Endothelial cell of umbilical vein (primary cell): ENCODE data around the gene HAL. TPM values are rescaled to one million over a fixed set of nuclear protein-coding genes. Genes with fewer than 3 reads are reported as not detected.

Experiments used
- BruUV-seq: library from RNA; stranded (reverse); fragments of 400-500 nt; replicated peaks from 2 replicates; lab custom pipeline; 2021; lab: Mats Ljungman, UMichigan
- CTCF ChIA-PET: fragments of 300-600, 350-600 bp; sonication (Branson Sonifier 250); formaldehyde crosslinking; loops from one replicate; lab custom pipeline; 2021; ENCODE audit warnings: antibody characterized with exemption, inconsistent platforms; lab: Charles Lee
- POLR2A ChIA-PET: fragments of 300-600, 350-600 bp; sonication (Branson Sonifier 250); formaldehyde crosslinking; loops from one replicate; lab custom pipeline; 2021; ENCODE audit warnings: antibody characterized with exemption, inconsistent platforms; lab: Charles Lee
- DNase-seq: peaks from one replicate; pipeline ENCODE4 v3.0.0-alpha.2; 2011; ENCODE audit warnings: low read depth, low spot score
- FAIRE-seq: peaks from 2 replicates; lab custom pipeline; 2011; peaks lifted over from hg19 to GRCh38; lab: Jason Lieb, UNC
- H2AFZ ChIP-seq: 2 replicates; pipeline ENCODE4 v1.6.0; 2012; ENCODE audit warnings: low read depth, low read length, control low read depth, inconsistent platforms
- H3K27ac ChIP-seq: 2 replicates; pipeline ENCODE4 v1.5.1; 2011; ENCODE audit warnings: low read depth, mild to moderate bottlenecking, control low read depth, low read length, moderate library complexity; ENCODE audit not compliant: insufficient read depth
- H3K27me3 ChIP-seq, 2 experiments: 2 replicates each; pipeline versions ENCODE4 v1.6.0 to v1.6.1; 2011; ENCODE audit warnings: low read length in 2 of 2, mixed read lengths in 1 of 2; ENCODE audit not compliant: control insufficient read depth in 2 of 2, insufficient read depth in 2 of 2
- H3K36me3 ChIP-seq, 2 experiments: 2 replicates in 1 of 2; 3 replicates in 1 of 2; pipeline ENCODE4 v1.5.1; 2011; ENCODE audit warnings: low read length in 2 of 2, mild to moderate bottlenecking in 1 of 2, moderate library complexity in 1 of 2; ENCODE audit not compliant: control insufficient read depth in 2 of 2, insufficient read depth in 2 of 2; ENCODE audit errors: extremely low read depth in 1 of 2
- H3K4me1 ChIP-seq: 3 replicates; pipeline ENCODE4 v1.5.1; 2011; ENCODE audit warnings: mild to moderate bottlenecking, low read length; ENCODE audit not compliant: control insufficient read depth, insufficient read depth; ENCODE audit errors: extremely low read depth
- H3K4me2 ChIP-seq: 2 replicates; pipeline ENCODE4 v1.6.1; 2011; ENCODE audit warnings: low read length, control low read depth, mixed read lengths; ENCODE audit not compliant: insufficient read depth
- H3K4me3 ChIP-seq, 3 experiments: fragments of 200-600 bp in 1 of 3; sonication (generic), shearing (Covaris generic) in 1 of 3; replicated peaks in 1 of 3; 2 replicates each; pipeline ENCODE4 v1.5.1; 2011 to 2016; ENCODE audit warnings: control low read depth in 3 of 3, low read length in 3 of 3, mild to moderate bottlenecking in 2 of 3, inconsistent platforms in 1 of 3, low read depth in 1 of 3, moderate library complexity in 1 of 3; ENCODE audit not compliant: insufficient read depth in 1 of 3
- H3K79me2 ChIP-seq: 2 replicates; pipeline ENCODE4 v1.6.0; 2012; ENCODE audit warnings: low read length, inconsistent platforms; ENCODE audit not compliant: control insufficient read depth, insufficient read depth
- H3K9ac ChIP-seq: replicated peaks from 2 replicates; pipeline ENCODE3; 2011; ENCODE audit warnings: low read length, control low read depth; ENCODE audit not compliant: insufficient read depth; ENCODE audit errors: extremely low read depth
- H3K9me1 ChIP-seq: replicated peaks from 3 replicates; pipeline ENCODE4 v1.6.0; 2011; ENCODE audit warnings: mild to moderate bottlenecking, low read length; ENCODE audit not compliant: control insufficient read depth, insufficient read depth; ENCODE audit errors: extremely low read depth
- H3K9me3 ChIP-seq: replicated peaks from 2 replicates; pipeline ENCODE4 v1.5.1; 2012; ENCODE audit warnings: low read length, inconsistent platforms; ENCODE audit not compliant: control insufficient read depth, insufficient read depth
- H4K20me1 ChIP-seq: replicated peaks from 2 replicates; pipeline ENCODE3; 2011; ENCODE audit warnings: mild to moderate bottlenecking, low read length; ENCODE audit not compliant: control insufficient read depth, insufficient read depth; ENCODE audit errors: extremely low read depth
- CTCF ChIP-seq, 2 donors: IDR thresholded peaks; 1 replicate in 1 of 2; 2 replicates in 1 of 2; pipeline ENCODE4 v1.5.1; 2011; ENCODE audit warnings: low read length in 2 of 2, mild to moderate bottlenecking in 2 of 2, moderate library complexity in 2 of 2, control low read depth in 1 of 2, inconsistent platforms in 1 of 2, low read depth in 1 of 2; ENCODE audit not compliant: insufficient read depth in 1 of 2; ENCODE audit errors: extremely low read depth in 1 of 2
- EZH2 ChIP-seq: IDR thresholded peaks from 2 replicates; pipeline ENCODE4 v1.6.1; 2012; ENCODE audit warnings: borderline replicate concordance, low read depth, mild to moderate bottlenecking, moderate library complexity, low read length, inconsistent platforms; ENCODE audit not compliant: severe bottlenecking
- FOS ChIP-seq: IDR thresholded peaks from 2 replicates; pipeline ENCODE4 v1.6.1; 2011; ENCODE audit warnings: mild to moderate bottlenecking, low read length, moderate library complexity, borderline replicate concordance; ENCODE audit not compliant: insufficient read depth
- JUN ChIP-seq: IDR thresholded peaks from 2 replicates; pipeline ENCODE4 v1.6.1; 2011; ENCODE audit warnings: borderline replicate concordance, low read depth; ENCODE audit not compliant: insufficient read length, insufficient read depth
- POLR2A ChIP-seq: IDR thresholded peaks from 2 replicates; pipeline ENCODE4 v1.6.1; 2012; ENCODE audit warnings: low read depth, mild to moderate bottlenecking, control low read depth, low read length
- dilution Hi-C: fragments of 300-500 bp; cut with MboI; formaldehyde crosslinking; loops from one replicate; pipeline ENCODE4 v1.15.0; 2019; ENCODE audit warnings: low sequenced_read_pairs; ENCODE audit not compliant: extremely low pct_ligation_motif_present
- intact Hi-C: fragments of 100-400 bp; cut with micrococcal nuclease; formaldehyde crosslinking; loops from one replicate; pipeline ENCODE4 v1.10.0; 2022
- polyA plus RNA-seq, 4 experiments: library from polyadenylated mRNA; depleted of rRNA in 3 of 4; stranded (reverse) in 3 of 4; unstranded in 1 of 4; fragments of >200 nt; gene quantifications; 2 replicates each; pipeline versions ENCODE4 v1.2.1 to v1.2.3, GENCODE V29; 2011 to 2012; ENCODE audit warnings: missing spikeins in 1 of 4
- total RNA-seq: library from RNA; stranded (reverse); gene quantifications from 2 replicates; pipeline ENCODE4 v1.2.3, GENCODE V29; 2021

The HAL gene
- total and polyA plus RNA-seq, 2 donors (not counting 3 experiments of a cell fraction or from before 2014, with no cell fraction given), result 0.18 to 0.62 TPM

DNA sequence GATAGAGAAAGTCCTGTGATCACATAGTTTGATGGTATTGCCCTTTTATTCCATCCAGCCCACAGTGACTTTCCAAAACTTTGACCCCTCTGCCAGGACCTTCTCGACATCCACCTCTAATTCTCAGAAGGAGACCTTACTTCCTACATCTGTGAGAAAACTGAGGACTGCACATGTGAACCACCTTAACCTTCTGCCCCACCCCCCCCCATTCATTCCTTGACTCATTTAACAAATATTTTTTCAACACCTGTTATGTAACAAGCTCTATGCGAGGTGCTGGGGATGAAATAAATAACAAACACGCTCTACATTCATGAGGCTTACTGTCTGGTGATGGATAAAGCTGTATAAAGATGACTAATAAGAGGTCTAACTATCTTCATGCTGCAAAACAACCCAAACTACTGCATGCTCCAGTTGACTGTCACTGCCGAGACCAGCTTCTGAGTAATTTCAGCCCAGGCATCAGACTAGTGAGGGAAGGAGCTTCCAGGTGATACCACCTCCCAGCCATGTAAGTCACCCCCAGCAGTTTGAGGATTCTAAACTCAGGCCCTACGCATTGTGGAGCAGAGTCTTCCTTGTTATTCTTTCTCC is 1.9 kb upstream of the HAL start:
- FAIRE-seq (no peak), DNase-seq (no peak)
- no peaks in the 10 kb centered on the region for H3K9me1 ChIP-seq
- ChIA-PET CTCF (interaction anchor here (0.6 to 4.8 kb wide), 31 partner anchors 9 to 1494 kb away, joined by 3 to 126 read pairs (median 4); partner anchors contain the start of genes AMDHD1 and CCDC38), POLR2A (no interaction called here)
- H4K20me1 ChIP-seq, result no peaks in the 10 kb centered on the region
- H3K9me3 ChIP-seq, result no peaks in the 10 kb centered on the region
- no TSS peak for BruUV-seq
- H3K27me3 ChIP-seq, result peaks cover 0 to 1% of the 10 kb centered on the region in 2 experiments
- no peaks in the 10 kb centered on the region for H3K79me2 ChIP-seq
- intact Hi-C loops (loop anchor here (1.0 to 2.0 kb wide), 3 partner anchors 80 to 415 kb away; no protein-coding TSS in a partner anchor), dilution Hi-C loops (no loop called here)
- no peak overlapping the region for H3K4me3 ChIP-seq
- TF ChIP-seq POLR2A, result no peak
- TF ChIP-seq FOS, result no peak
- no peak for TF ChIP-seq CTCF (IDR thresholded peaks at IDR 0.05; ENCODE audit: extremely low read depth in 1 of 2, insufficient read depth in 1 of 2, low read depth in 1 of 2, low read length in 2 of 2)
- no peak for TF ChIP-seq JUN
- TF ChIP-seq EZH2, result no peak
- no peak overlapping the region for H3K27ac ChIP-seq
- H3K36me3 ChIP-seq, result peaks cover 4% of the 10 kb centered on the region in 2 experiments
- no peak overlapping the region for H3K9ac ChIP-seq
- no peak overlapping the region for H3K4me2 ChIP-seq
- no peaks in the 10 kb centered on the region for H3K4me1 ChIP-seq
- no peak overlapping the region for H2AFZ ChIP-seq
